Hematopoietic multipotent progenitor cell treated with erythropoietin and hydrocortisone succinate and interleukin-3 and kit ligand, for 4 days (in vitro differentiated cells): ENCODE results near the gene RAI1.

ENCODE experiments used
- DNase-seq: peaks from one replicate; pipeline ENCODE4 v3.0.0-alpha.2; 2015

Gene RAI1

GRCh38 chr17:17819111-17819510, 137.9 kb downstream of the RAI1 start:
- DNase-seq: no peak

GRCh38 chr17:17819561-17819995, 138.3 kb downstream of the RAI1 start:
- DNase-seq: peak; percentile 79

GRCh38 chr17:17820046-17820445, 138.8 kb downstream of the RAI1 start:
- no peak for DNase-seq

- DNase-seq: no peak
These were observed 139.4 kb downstream of the RAI1 start for GRCh38 chr17:17820463-17821158.

- DNase-seq: no peak
These were observed 140.9 kb downstream of the RAI1 start for GRCh38 chr17:17822189-17822588.

- no peak for DNase-seq
These were observed 141.4 kb downstream of the RAI1 start for GRCh38 chr17:17822616-17823015.

GRCh38 chr17:17823433-17824118, 142.3 kb downstream of the RAI1 start:
- DNase-seq: peak; percentile 96

GRCh38 chr17:17824119-17824782, 143.0 kb downstream of the RAI1 start:
- no peak for DNase-seq

GRCh38 chr17:17824783-17825614, 143.7 kb downstream of the RAI1 start:
- no peak for DNase-seq

GRCh38 chr17:17826342-17826713, 145.1 kb downstream of the RAI1 start:
- DNase-seq: no peak

- no peak for DNase-seq
These were observed 145.9 kb downstream of the RAI1 start for GRCh38 chr17:17826942-17827785.

GRCh38 chr17:17827826-17828621, 146.8 kb downstream of the RAI1 start:
- DNase-seq: no peak

- DNase-seq: no peak
These were observed 149.0 kb downstream of the RAI1 start for GRCh38 chr17:17830269-17830567.

GRCh38 chr17:17830740-17831207, 149.5 kb downstream of the RAI1 start:
- DNase-seq: no peak

GRCh38 chr17:17831208-17832031, 150.2 kb downstream of the RAI1 start:
- DNase-seq: no peak

- DNase-seq: no peak
These were observed 150.7 kb downstream of the RAI1 start for GRCh38 chr17:17832032-17832363.

- peak; percentile 59 for DNase-seq
These were observed 152.6 kb downstream of the RAI1 start for GRCh38 chr17:17833658-17834357.

- DNase-seq: no peak
These were observed 153.7 kb downstream of the RAI1 start for GRCh38 chr17:17834974-17835373.

- no peak for DNase-seq
These were observed 154.4 kb downstream of the RAI1 start for GRCh38 chr17:17835415-17836249.
